Activated T-helper 1 cell treated with Interleukin-2 at 50 U/mL for 16 hours (primary cell): ENCODE data around the gene ARHGDIB.

Experiments used
- DNase-seq: peaks from one replicate; pipeline ENCODE4 v3.0.0-alpha.2; 2020; ENCODE audit warnings: low read depth

Gene ARHGDIB

DNA sequence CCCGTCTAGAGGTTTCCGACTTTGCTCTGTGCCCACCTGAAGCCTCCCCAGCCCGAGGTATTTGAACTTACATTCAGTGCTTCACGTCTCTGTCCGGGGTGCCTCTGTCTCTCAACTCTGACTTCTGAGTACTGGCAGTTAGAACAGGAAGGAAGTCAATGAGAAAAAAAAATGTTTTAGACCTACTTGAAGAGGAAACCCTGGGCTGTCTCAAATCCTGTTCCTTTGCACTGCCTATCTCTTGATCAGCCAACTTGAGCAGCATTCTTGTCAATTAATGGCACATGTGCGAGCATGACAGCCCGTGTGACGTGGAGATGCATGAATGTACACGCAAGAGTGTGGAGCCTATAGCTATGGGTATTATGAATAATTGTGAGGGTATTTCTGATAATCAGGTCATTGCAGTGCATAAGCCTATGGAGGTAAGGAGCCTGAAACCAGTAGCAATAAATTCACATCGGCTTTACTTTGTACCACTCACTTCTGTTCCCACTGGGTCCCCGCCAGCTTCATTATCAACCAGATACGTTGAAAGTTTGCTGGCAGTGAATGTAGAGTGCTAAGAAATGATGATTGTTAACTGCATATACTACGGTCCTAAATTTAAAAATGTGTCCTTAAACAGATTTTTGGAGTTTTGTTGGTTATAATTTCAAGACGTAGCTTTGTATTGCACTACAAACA, at the start of gene ARHGDIB:
Gene ARHGDIB, minus strand, starts transcription at position 136 of the 687 bp plus-strand sequence. CDS start 10,889 bp downstream, outside the sequence.
- DNase-seq: peak; percentile 64

DNA sequence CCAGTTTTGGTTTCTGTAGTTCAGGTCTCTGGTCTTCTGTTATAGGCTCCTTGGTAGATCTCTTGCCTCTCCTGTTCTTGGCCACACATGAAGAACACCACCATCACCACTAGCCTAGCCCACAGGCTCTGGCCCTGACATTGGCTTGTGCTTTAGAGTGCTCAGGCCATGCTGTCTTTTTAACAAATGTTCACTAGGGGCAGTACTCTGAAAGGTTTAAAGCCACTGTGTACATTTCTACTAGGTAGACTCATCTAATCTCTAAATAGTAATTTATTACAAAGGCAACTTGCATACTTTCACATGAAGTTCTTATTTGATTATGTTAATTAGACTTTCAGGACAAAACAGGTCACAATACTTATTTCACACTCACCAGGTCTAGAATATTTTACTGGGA, 49.8 kb upstream of the ARHGDIB start:
- DNase-seq: no peak

DNA sequence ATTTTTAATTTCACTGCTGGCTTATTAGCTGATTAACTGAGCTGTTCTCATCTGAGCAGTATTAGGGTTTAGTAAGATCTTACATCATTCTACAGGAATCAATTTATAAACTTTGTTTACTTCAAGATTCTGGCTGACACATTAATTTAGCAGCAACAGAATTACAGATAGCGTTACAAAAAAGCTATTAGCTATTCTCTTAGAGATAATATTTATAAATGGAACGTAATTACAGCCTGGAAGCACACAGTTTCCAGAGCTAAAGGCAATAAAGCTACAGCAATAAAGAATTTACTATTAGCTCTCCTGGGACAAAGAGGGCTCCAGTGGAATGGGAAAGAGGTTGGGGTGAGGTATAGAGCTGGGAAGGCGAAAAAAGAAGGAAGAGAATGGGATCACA, 46.1 kb upstream of the ARHGDIB start:
- no peak for DNase-seq

GRCh38 chr12:15005064-15005463, 43.7 kb upstream of the ARHGDIB start:
- DNase-seq: no peak

GRCh38 chr12:15004421-15004820, 43.0 kb upstream of the ARHGDIB start:
- DNase-seq: no peak

GRCh38 chr12:15001733-15002382, 40.5 kb upstream of the ARHGDIB start:
- no peak for DNase-seq

- no peak for DNase-seq
Measured at GRCh38 chr12:15000575-15000974, 39.2 kb upstream of the ARHGDIB start.

DNA sequence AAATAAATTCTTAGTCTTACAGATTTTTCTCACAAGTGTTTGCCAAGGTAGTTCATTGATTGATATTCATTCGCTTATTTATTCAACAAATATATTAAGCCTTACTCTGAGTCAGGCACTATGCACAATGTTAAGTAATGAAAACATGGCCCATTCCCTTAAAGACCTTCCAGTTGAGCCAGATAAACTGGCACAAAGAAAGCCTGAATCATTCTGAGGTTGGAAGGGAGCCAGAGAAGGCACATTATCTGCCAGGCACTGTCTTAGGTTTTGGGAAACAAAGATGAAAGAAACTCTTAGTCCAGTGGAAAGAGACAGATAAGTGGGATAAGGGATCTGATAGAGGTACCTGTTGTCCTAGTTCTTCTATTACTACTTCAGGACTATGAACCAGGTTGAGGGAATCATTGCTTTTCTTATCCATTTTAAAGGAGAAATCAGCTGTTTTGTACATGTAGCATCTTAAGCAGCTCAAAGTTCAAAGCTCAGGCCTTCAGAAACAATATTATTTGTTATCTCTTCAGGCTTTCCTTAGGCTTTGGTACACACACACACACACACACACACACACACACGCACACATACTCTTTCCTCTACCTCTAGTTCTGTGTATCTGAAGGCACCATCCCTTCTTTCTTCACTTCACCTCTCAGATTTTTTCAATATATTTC, 38.4 kb upstream of the ARHGDIB start:
- no peak for DNase-seq

DNA sequence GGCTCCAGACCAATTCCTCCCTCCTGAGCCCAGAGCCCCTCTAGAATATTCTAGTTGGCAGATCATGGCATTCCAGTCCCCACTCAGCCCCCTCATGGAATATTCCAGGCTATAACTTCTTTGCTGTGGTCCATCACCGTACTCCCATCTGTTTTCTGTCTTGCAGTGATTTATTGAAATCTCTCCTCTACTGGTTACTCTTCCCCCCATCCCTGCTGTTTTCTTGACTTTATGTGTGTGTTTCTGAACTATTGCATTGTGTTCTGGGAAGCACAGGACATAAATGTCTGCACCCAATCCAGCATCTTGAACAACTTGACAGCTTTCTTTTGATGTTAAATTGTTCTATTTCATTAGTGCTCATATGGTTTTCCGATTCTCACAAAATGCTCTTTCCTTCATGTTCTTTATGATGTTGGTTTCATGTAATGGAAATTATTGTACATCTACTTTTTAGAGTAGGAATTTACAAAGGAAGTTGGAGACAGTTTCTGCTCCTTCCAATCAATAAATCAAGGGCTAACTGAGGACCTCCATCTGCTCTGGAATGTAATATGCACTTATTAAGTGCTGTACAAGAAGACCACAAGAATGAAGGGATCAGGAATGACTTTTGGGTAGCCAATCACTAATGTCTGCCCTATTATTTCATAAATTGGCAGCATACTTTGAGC, 37.8 kb upstream of the ARHGDIB start:
- DNase-seq: no peak

DNA sequence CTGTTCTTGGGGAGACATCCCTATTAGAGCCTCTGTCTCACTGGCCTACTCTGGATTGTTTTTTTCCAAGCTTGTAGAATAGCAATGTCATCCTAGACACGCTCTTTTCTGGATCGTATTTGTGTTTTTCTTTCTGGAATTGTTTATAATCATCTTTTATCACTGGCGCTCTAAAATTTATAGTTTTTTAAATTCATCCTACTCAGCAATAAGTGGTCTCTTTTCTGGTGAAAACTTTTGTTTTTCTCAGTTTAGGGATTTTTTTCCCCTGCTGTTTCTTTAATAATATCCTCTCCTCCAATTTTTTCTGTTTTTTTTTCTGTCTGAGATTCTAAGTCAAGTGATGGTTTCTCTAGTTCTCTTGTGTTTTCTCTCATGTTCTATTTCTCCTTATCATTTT, 36.6 kb upstream of the ARHGDIB start:
- DNase-seq: no peak

DNA sequence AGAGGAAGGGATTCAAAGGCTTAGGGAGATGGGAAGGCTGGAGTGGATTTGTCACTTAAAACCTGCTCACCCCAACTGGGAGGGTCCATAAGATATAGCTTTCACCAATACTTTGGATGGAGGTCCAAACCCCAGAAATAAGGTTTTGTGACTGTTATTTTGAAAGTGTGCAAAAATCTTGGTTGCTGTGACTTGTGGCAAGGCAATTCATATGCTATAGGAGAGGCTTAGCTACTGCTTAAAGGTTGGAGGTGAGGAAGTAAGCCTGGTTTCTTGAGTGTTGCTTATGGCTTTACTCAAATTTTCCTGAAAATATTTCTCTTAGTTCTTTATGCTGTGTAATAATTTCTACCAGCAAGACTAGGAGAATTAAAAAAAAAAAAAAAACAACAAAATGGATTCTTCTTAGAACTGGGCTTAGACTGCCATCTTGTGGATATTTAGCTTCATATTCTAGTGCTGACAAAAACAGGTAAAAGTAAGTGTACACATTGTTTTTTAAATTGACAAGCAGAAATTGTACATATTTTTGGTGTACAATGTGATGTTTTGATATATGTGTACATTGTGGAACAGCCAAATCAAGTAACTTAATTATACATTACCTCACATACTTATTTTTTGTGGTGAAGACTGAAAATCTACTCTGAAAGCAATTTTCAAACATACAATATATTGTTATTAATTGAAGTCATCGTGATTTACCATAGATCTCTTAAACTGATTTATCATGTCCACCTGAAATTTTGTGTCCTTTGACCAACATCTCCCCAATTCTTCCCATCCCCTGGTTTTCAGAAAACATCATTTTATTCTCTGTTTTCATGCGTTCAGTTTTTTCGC, 34.4 kb upstream of the ARHGDIB start:
- no peak for DNase-seq

GRCh38 chr12:14994610-14995009, 33.2 kb upstream of the ARHGDIB start:
- DNase-seq: no peak

GRCh38 chr12:14993537-14994266, 32.3 kb upstream of the ARHGDIB start:
- no peak for DNase-seq

- no peak for DNase-seq
Measured at GRCh38 chr12:14993117-14993516, 31.7 kb upstream of the ARHGDIB start.

- no peak for DNase-seq
Measured at GRCh38 chr12:14992673-14993072, 31.3 kb upstream of the ARHGDIB start.

GRCh38 chr12:14991069-14991468, 29.7 kb upstream of the ARHGDIB start:
- DNase-seq: no peak

DNA sequence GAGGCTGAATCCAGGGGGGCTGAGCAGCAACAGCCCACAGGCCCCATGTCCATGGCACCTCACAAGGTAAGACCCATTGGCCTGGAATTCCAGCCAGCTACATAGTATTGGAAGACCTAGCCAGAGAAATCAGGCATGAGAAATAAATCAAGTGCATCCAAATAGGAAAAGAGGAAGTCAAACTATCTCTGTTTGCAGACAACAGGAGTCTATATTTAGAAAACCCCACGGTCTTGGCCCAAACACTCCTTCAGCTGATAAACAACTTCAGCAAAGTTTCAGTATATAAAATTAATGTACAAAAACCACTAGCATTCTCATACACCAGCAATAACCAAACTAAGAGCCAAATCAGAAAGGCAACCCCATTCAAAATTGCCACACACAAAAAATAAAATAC, 28.4 kb upstream of the ARHGDIB start:
- DNase-seq: no peak

DNA sequence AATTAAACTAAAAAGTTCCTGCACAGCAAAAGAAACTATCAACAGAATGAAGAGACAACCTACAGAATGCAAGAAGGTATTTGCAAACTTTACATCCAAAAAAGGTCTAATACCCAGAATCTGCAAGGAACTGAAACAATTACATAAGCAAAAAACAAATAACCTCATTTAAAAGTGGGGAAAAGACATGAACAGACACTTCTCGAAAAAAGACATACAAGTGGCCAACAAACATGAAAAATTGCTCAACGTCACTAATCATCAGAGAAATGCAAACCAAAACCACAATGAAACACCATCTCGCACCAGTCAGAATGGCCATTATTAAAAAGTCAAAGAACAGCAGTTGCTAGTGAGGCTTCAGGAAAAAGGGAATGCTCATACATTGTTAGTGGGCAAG, 26.6 kb upstream of the ARHGDIB start:
- DNase-seq: no peak

DNA sequence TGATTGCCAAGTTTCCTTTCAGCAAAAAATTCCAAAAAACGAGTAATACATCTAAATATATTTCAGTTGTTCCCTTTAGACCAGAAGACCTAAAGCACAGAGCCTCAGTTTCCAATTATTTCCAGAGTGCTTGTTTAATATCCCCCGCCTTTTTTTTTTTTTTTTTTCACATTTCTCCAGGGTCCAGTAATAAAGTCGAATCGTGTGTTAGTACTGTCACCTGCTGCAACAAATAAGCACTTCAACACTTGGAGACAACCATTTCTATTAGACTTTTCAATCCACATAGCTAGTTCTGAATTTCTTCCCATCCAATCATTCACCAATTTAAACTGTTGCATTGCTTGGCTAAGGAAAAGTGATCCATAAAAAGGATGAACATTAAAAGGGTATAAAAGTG, 25.0 kb upstream of the ARHGDIB start:
- no peak for DNase-seq

DNA sequence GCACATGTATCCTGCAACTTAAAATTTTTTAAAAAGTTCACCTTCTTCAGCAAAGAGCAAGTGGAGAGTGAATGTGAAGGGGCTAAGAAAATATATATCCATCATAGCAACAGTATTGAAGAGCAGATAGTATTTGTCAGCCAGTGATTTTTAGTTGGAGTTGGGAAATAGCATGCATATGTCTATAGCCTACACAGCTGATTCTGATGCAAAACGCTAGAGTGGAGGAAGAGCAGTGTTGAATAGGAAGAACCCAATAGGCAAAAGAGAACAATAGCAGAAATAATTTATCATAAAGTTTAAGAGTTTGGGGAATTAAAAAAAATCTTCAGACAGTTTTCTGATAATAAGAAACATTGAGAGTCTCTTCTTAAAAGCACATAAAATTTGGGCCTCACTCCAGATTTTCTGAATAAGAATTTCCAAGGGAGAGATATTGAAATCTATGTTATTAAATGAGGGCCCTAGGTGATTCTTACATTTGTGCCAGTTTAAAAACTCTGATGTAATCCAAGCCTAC, 23.4 kb upstream of the ARHGDIB start:
- DNase-seq: no peak

GRCh38 chr12:14984036-14984435, 22.6 kb upstream of the ARHGDIB start:
- DNase-seq: no peak
